Stimulated activated CD4-positive, alpha-beta T cell treated with anti-CD3 and anti-CD28 coated beads, TNF-alpha, amount 100 ng/mL, for 48 hours (primary cell): ENCODE measurements around the gene NRXN3.

ENCODE experiments used
- DNase-seq, 3 donors: peaks; one replicate each; pipeline ENCODE4 v3.0.0-alpha.2; 2020; ENCODE audit warnings: low read depth in 3 of 3

Gene NRXN3

DNA sequence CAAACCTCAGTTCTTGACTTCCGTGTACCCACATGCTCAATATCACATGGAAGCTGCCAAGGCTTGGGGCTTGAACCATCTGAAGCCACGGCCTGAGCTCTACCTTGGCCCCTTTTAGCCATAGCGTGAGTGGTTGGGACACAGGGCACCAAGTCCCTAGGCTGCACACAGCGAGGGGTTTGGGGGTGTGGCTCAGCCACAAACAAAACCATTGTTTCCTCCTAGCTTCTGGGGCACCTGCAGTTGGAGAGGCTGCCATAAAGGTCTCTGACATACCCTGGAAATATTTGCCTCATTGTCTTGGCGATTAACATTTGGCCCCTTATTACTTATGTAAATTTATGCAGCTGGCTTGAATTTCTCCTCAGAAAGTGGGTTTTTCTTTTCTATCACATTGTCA is 628.6 kb downstream of the NRXN3 start:
- DNase-seq, result no peak

GRCh38 chr14:78805570-78805969 is 635.4 kb downstream of the NRXN3 start:
- no peak for DNase-seq

- DNase-seq, result no peak
Measured at GRCh38 chr14:78823035-78823434, 652.9 kb downstream of the NRXN3 start.

GRCh38 chr14:78823516-78823915 is 653.3 kb downstream of the NRXN3 start:
- no peak for DNase-seq

DNA sequence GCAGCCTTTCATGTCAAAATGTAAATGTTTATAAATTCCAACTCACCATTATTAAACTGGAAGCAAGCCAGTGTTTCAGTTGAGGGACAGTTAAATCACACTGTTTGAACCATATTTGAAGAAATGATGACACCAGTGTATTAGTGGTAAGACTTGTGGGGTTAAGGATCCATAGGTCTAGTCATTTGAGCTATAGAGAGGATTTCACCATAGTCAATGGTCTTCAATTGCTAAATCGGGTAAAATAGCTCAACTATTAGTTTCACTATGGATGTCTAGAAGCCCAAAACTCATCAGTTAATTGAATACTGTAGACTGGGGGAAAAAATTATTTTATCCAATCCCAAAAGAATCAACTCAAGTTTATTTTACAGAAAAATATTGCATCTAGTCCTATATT is 659.1 kb downstream of the NRXN3 start:
- DNase-seq, result no peak

- no peak for DNase-seq
Measured at GRCh38 chr14:78834766-78835451, 664.7 kb downstream of the NRXN3 start.

DNA sequence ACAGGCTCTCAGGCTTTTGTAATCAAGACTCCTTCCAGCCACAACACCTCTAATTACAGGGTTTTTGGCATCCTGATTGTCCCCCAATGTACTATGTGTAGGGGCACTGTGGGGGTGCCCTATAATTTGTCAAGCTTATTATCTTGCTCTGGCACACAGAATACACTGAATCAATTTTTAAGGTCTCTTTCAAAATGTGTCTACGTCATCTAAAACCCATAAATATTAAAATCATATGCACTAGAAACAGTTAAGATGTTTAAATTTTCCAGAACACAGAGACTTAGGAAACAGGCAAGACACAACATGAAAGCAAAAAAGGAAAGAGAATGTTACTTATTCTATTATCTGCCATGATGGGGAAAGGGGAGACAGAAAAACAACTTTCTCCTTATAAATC is 665.7 kb downstream of the NRXN3 start:
- no peak for DNase-seq

DNA sequence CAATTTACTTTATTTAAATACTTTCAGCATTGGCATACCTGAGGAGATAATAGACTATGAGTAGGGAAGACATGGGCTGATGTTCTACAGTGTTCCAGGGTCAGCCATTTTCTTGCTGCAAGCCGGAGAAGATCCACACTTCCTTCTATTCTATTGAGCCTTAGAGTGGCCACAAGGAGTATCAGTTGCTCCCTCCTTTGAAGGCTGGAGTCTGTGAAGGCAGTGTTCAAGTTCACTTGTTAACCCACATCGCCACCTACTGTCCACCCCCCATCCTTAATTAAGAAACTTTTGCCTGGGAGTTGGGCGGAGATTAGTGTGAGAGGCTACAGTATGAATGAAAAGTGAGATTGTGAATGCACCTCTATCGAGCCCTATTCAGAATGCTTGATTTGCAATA is 666.6 kb downstream of the NRXN3 start:
- peak in 1 of 3 donors; percentile 4 for DNase-seq

DNA sequence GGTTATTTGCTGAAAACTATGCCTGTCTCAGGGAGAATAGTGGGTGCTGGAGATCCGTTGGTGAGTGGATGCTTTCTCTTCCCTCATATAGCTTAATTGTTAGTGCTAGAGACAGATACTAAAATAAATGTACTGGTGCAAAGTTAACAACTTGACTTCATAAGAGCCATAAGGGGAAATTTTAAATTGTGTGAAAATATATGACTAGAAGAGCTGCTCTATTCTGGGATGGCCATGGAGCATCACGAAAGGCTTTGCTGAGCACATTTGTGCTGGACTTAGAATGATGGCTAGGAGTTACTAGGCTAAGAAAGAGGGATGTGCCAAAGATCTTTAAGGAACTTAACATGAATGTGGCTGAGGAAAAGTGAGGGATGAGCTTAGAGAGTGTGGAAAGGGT is 668.8 kb downstream of the NRXN3 start:
- DNase-seq, result no peak

DNA sequence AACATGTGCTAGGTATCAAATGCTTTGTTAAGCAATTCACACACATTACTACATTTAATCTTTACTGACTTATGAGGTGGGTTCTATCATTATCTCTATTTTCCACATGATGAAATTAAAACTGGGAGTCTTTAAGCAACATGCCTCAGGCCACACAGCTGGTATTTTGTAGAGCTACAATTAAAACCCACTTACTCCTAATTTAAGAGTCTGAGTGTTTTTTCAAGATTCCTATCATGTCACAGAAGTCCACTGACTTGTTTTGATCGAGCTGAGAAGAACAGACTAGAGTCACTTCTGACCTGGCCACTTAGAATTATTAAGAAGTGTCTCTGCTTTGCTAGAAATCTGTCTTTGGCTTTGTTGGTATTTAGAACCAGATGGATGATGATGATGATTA is 670.7 kb downstream of the NRXN3 start:
- no peak for DNase-seq

- DNase-seq, result no peak
Measured at GRCh38 chr14:78847801-78848200, 677.6 kb downstream of the NRXN3 start.

GRCh38 chr14:78848234-78848820 is 678.2 kb downstream of the NRXN3 start:
- DNase-seq, result peak in 1 of 3 donors; percentile 11

DNA sequence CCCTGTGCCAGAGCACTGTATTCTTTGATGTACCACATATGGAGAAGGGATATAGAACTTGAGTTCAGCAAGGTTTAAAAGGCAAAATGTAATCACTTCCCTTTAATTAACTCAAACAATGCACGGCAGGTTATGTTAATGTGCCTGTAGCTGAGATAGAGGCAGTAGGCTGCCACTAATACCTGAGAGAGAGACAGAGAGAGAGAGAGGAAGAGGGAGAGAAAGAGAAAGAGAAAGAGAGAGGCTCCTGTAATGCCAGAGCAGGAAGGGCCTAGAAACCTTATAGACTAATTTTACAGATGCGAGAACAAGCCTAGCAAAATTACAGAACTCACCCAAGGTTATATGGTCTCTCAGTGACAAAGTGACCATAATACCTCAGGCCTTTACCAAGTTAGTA is 679.8 kb downstream of the NRXN3 start:
- no peak for DNase-seq

DNA sequence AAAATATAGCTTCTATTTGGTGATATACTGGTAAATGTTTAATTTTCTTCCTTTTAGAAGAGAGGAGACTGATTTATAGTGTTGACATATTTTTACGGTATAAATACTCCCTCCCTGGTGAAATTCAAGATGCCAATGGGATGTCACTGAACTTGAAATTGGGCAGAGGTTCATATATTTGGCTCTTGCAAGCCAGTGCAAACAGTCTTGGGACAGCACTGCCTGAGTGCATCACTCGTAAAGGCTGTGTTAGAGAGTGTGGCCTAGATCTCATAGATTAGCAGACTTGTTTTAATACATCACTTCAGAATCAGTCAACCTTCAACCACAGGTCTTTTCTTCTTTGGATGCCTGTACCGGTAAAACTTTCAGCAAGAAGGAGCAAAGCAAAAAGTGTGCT is 681.0 kb downstream of the NRXN3 start:
- DNase-seq, result no peak

GRCh38 chr14:78852040-78852439 is 681.9 kb downstream of the NRXN3 start:
- no peak for DNase-seq

DNA sequence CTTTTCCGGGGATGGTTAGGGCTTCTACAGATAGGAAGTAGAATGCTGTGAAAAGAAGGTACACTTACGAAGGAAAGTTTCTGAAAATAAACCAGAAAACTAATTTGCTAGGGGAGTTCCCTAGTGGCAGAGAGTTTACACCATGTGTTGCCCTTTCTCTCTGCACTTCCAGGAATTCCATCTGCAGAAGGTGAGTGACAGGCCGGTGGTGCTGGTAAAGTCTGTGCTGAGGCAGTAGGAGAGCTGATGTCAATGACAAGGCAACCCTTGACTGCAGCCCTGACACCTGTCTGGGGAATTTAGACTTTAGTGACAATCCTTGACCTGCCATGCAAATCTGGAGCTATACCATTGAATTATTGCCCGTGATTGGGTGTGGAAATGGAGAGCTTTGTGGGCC is 687.8 kb downstream of the NRXN3 start:
- no peak for DNase-seq

DNA sequence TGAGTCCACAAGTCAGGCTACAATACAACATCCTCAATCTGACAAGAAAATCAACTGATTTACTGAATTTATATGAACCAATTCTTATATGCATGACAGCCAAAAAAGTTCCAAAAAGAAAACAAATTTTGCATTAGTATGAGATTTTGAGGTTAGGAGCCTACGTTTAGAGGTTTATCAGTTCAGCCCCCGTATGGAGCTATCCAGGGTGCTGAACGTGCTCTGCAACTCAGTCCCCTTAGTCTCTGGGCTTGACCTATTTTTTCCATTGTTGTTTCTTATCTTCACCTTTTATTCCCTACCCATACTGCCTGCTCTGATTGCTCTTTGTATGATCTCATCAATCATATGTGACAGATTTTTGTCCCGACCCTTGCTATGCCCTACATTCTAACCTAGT is 693.0 kb downstream of the NRXN3 start:
- DNase-seq, result no peak

DNA sequence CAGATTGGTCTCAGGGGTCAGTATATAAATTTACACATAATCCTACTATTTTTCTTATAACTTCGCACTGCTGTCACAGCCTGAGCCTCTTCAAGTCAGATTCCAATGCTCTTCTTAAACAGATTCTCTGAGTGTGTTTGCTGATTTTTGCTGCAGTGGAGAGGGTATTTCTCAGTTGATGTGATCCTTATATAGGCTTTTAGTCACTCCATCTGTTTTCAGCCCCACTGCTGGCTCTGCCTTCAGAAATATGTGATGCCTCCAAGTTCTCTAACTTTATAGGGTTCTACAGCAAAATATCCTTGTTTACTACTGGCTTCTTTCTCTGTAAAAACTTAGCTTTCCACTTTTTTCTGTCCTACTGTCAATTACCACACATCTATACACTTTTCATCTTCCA is 702.7 kb downstream of the NRXN3 start:
- DNase-seq, result no peak

DNA sequence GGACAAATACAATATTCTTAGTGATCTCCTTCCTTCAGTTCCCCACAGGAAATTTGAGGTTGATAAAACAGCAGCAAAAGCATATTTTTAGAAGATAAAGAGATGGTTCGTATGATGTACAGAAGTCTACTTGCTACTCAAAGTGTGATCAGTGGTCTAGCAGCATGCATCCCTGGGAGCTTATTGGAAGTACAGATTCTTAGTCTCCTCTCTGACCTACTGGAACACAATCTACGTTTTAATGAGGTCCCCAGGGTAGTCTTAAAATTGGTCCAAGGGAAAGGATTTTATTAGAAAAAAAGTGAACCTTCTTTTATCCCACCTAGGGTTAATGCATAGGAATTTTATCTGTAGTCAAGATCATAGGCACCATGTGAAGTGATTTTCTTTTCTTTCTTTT is 703.4 kb downstream of the NRXN3 start:
- no peak for DNase-seq

GRCh38 chr14:78875049-78875448 is 704.9 kb downstream of the NRXN3 start:
- no peak for DNase-seq

GRCh38 chr14:78885884-78886283 is 715.7 kb downstream of the NRXN3 start:
- no peak for DNase-seq

GRCh38 chr14:78897443-78897842 is 727.3 kb downstream of the NRXN3 start:
- DNase-seq, result no peak

GRCh38 chr14:78902010-78902623 is 731.9 kb downstream of the NRXN3 start:
- DNase-seq, result no peak
